HepG2 (cell line): ENCODE measurements around the gene C2orf49. TPM values are rescaled to one million over a fixed set of nuclear protein-coding genes. Genes with fewer than 3 reads are reported as not detected.

ENCODE experiments used
- ATAC-seq: fragments of 200-7000 bp; cut with Tn5 transposase; 3 replicates; pipeline ENCODE4 v1.9.1; 2020; ENCODE audit warnings: mild to moderate bottlenecking, moderate library complexity
- BruUV-seq: library from RNA; stranded (reverse); fragments of 400-500 nt; replicated peaks from 2 replicates; lab custom pipeline; 2021; lab: Mats Ljungman, UMichigan
- CTCF ChIA-PET: fragments of 300-600 bp; formaldehyde crosslinking; extraction: SDS; loops from one replicate; lab custom pipeline; 2021; ENCODE audit warnings: low total read pairs, inconsistent platforms, low intra/inter-chr PET ratio; lab: Yijun Ruan, JAX
- POLR2A ChIA-PET: fragments of 350-600 bp; sonication (Branson Sonifier 250); formaldehyde crosslinking; loops from one replicate; lab custom pipeline; 2020; ENCODE audit warnings: antibody characterized with exemption, inconsistent platforms; lab: Yijun Ruan, JAX
- DNase-seq: peaks from one replicate; pipeline ENCODE4 v3.0.0-alpha.2; 2015; ENCODE audit warnings: low spot score
- FAIRE-seq: peaks from 3 replicates; lab custom pipeline; 2011; peaks lifted over from hg19 to GRCh38; lab: Jason Lieb, UNC
- H2AFZ ChIP-seq: one replicate; pipeline ENCODE4 v1.6.1; 2011; ENCODE audit warnings: low read length, inconsistent platforms
- H3K27ac ChIP-seq: fragments of 300-600 bp; 3 replicates; pipeline ENCODE4 v1.8.0; 2011; ENCODE audit warnings: mixed run types, mild to moderate bottlenecking, mixed read lengths, low read length, inconsistent platforms; ENCODE audit not compliant: insufficient read depth; ENCODE audit errors: extremely low read length
- H3K27me3 ChIP-seq, 2 experiments: fragments of 200-600 bp in 1 of 2; 2 replicates in 1 of 2; 3 replicates in 1 of 2; pipeline versions ENCODE4 v1.6.0 to v1.8.0; 2011; ENCODE audit warnings: low read length in 2 of 2, mild to moderate bottlenecking in 2 of 2, moderate library complexity in 2 of 2, inconsistent platforms in 1 of 2; ENCODE audit not compliant: insufficient read depth in 2 of 2, control insufficient read depth in 1 of 2
- H3K36me3 ChIP-seq, 2 experiments: fragments of 200-600 bp in 1 of 2; replicated peaks in 1 of 2; 2 replicates in 1 of 2; 3 replicates in 1 of 2; pipeline versions ENCODE4 v1.5.1 to v1.8.0; 2011; ENCODE audit warnings: low read length in 2 of 2, inconsistent platforms in 1 of 2; ENCODE audit not compliant: insufficient read depth in 2 of 2, control insufficient read depth in 1 of 2
- H3K4me1 ChIP-seq: 2 replicates; pipeline ENCODE4 v1.5.1; 2012; ENCODE audit warnings: low read length, inconsistent platforms; ENCODE audit not compliant: insufficient read depth
- H3K4me2 ChIP-seq: 2 replicates; pipeline ENCODE4 v1.6.0; 2011; ENCODE audit warnings: low read depth, low read length, inconsistent platforms
- H3K4me3 ChIP-seq, 3 experiments: fragments of 200-600 bp in 1 of 3; sonication (generic), shearing (Covaris generic) in 1 of 3; replicated peaks in 1 of 3; 2 replicates each; pipeline ENCODE4 v1.5.1; 2011 to 2016; ENCODE audit warnings: low read length in 3 of 3, inconsistent platforms in 2 of 3, low read depth in 2 of 3, mild to moderate bottlenecking in 2 of 3, control low read depth in 1 of 3, mixed read lengths in 1 of 3; ENCODE audit not compliant: insufficient read depth in 1 of 3
- H3K79me2 ChIP-seq: one replicate; pipeline ENCODE4 v1.6.1; 2011; ENCODE audit warnings: low read length, inconsistent platforms; ENCODE audit not compliant: insufficient read depth
- H3K9ac ChIP-seq: 2 replicates; pipeline ENCODE4 v1.6.0; 2011; ENCODE audit warnings: mild to moderate bottlenecking, low read depth, low read length, inconsistent platforms; ENCODE audit not compliant: insufficient read depth
- H3K9me3 ChIP-seq: 2 replicates; pipeline ENCODE4 v1.5.1; 2012; ENCODE audit warnings: mild to moderate bottlenecking, low read length
- H4K20me1 ChIP-seq: 2 replicates; pipeline ENCODE4 v1.6.0; 2011; ENCODE audit warnings: inconsistent platforms, mild to moderate bottlenecking, low read length, moderate library complexity; ENCODE audit not compliant: insufficient read depth
- ETV5 ChIP-seq: IDR thresholded peaks from 2 replicates; pipeline ENCODE4 v1.6.1; 2018; ENCODE audit warnings: missing biosample characterization, missing genetic modification reagents, inconsistent platforms, borderline replicate concordance
- IRF2 ChIP-seq: IDR thresholded peaks from 2 replicates; pipeline ENCODE4 v1.6.1; 2018; ENCODE audit warnings: missing genetic modification reagents, missing compliant biosample characterization
- MEF2D ChIP-seq: sonication (generic); formaldehyde crosslinking; IDR thresholded peaks from 2 replicates; pipeline ENCODE4 v1.5.1; 2020; ENCODE audit warnings: mild to moderate bottlenecking, missing genetic modification reagents
- MZF1 ChIP-seq: sonication (generic); formaldehyde crosslinking; IDR thresholded peaks from 2 replicates; pipeline ENCODE4 v1.8.1; 2023; ENCODE audit warnings: mild to moderate bottlenecking, missing genetic modification reagents, borderline replicate concordance
- NFIC ChIP-seq: IDR thresholded peaks from 2 replicates; pipeline ENCODE4 v1.6.1; 2012; ENCODE audit warnings: mild to moderate bottlenecking, low read length, inconsistent platforms
- NFYB ChIP-seq: sonication (generic); formaldehyde crosslinking; IDR thresholded peaks from 2 replicates; pipeline ENCODE4 v1.4.0; 2020; ENCODE audit warnings: missing genetic modification reagents
- PCBP2 ChIP-seq: fragments of 200-400 bp; formaldehyde crosslinking; optimal IDR thresholded peaks from 2 replicates; pipeline ENCODE3; 2018; ENCODE audit warnings: low read length, low read depth; ENCODE audit not compliant: poor library complexity, severe bottlenecking
- SALL1 ChIP-seq: sonication (generic); formaldehyde crosslinking; IDR thresholded peaks from 2 replicates; pipeline ENCODE4 v1.8.0; 2022; ENCODE audit warnings: mild to moderate bottlenecking, missing genetic modification reagents
- SCMH1 ChIP-seq: sonication (generic); formaldehyde crosslinking; IDR thresholded peaks from 2 replicates; pipeline ENCODE4 v1.9.0; 2021; ENCODE audit warnings: missing genetic modification reagents, mild to moderate bottlenecking, borderline replicate concordance
- TBL1XR1 ChIP-seq: fragments of 150-350 bp; IDR thresholded peaks from 2 replicates; pipeline ENCODE4 v1.6.1; 2014; ENCODE audit warnings: borderline replicate concordance, low read length; ENCODE audit not compliant: partially characterized antibody
- U2AF1 ChIP-seq: fragments of 200-400 bp; formaldehyde crosslinking; optimal IDR thresholded peaks from 2 replicates; pipeline ENCODE3; 2017; ENCODE audit warnings: mild to moderate bottlenecking, low read depth, low read length
- ZMAT3 ChIP-seq: sonication (generic); formaldehyde crosslinking; conservative IDR thresholded peaks from 2 replicates; pipeline ENCODE4 v1.7.0; 2021; ENCODE audit warnings: missing genetic modification reagents
- ZNF264 ChIP-seq: sonication (generic); formaldehyde crosslinking; IDR thresholded peaks from 2 replicates; pipeline ENCODE4 v1.4.0; 2020; ENCODE audit warnings: missing genetic modification reagents
- ZNF629 ChIP-seq: sonication (generic); formaldehyde crosslinking; conservative IDR thresholded peaks from 2 replicates; pipeline ENCODE4 v1.5.0; 2020; ENCODE audit warnings: missing genetic modification reagents
- ZNF724P ChIP-seq: sonication (generic); formaldehyde crosslinking; IDR thresholded peaks from 2 replicates; pipeline ENCODE4 v1.8.0; 2022; ENCODE audit warnings: missing genetic modification reagents, borderline replicate concordance
- ZNF746 ChIP-seq: sonication (generic); formaldehyde crosslinking; IDR thresholded peaks from 2 replicates; pipeline ENCODE4 v1.8.0; 2022; ENCODE audit warnings: mild to moderate bottlenecking, missing genetic modification reagents
- ZNF766 ChIP-seq: sonication (generic); formaldehyde crosslinking; IDR thresholded peaks from 2 replicates; pipeline ENCODE4 v1.5.0; 2020; ENCODE audit warnings: missing genetic modification reagents, borderline replicate concordance
- WGBS: methylation state at CpG from one replicate; pipeline ENCODE4 v1.1.6; 2017; ENCODE audit warnings: low lambda C conversion rate; 5-methylcytosine and 5-hydroxymethylcytosine counted together
- in situ Hi-C: cut with HindIII; loops from 2 replicates; pipeline ENCODE4 v1.10.0; 2017; ENCODE audit warnings: low pct_unique_long_range_greater_than_20kb; ENCODE audit not compliant: extremely low pct_ligation_motif_present
- intact Hi-C: fragments of 100-400 bp; cut with micrococcal nuclease; formaldehyde crosslinking; loops from one replicate; pipeline ENCODE4 v1.10.0; 2022; ENCODE audit not compliant: unreplicated experiment
- polyA plus RNA-seq, 8 experiments: library from polyadenylated mRNA; depleted of rRNA in 3 of 8; stranded (reverse) in 7 of 8; unstranded in 1 of 8; fragments of >200 nt; fragmentation: Illumina TruSeq in 4 of 8; extraction: Trizol in 4 of 8; gene quantifications; 2 replicates each; pipeline versions ENCODE4 v1.2.1 to v1.2.3, GENCODE V29; 2011 to 2016; ENCODE audit warnings: low read depth in 4 of 8, missing spikeins in 1 of 8, mixed read lengths in 1 of 8; ENCODE audit not compliant: insufficient read depth in 1 of 8
- total RNA-seq, 5 experiments: library from RNA; depleted of rRNA; stranded (reverse); fragments of >200 nt; fragmentation: Illumina TruSeq; extraction: Trizol; gene quantifications; 2 replicates each; pipeline ENCODE4 v1.2.3, GENCODE V29; 2016; ENCODE audit warnings: low read depth in 1 of 5
- TF ChIP-seq, protein P1 (sequence below): sonication (generic); formaldehyde crosslinking; IDR thresholded peaks from 2 replicates; pipeline ENCODE4 v1.8.0; 2022; ENCODE audit warnings: missing genetic modification reagents, mild to moderate bottlenecking, inconsistent platforms, borderline replicate concordance

Gene C2orf49
- total and polyA plus RNA-seq, 2 of the 13 experiments (the other 11 are each of a cell fraction or from before 2014, with no cell fraction given): 24.7 to 28.8 TPM

DNA sequence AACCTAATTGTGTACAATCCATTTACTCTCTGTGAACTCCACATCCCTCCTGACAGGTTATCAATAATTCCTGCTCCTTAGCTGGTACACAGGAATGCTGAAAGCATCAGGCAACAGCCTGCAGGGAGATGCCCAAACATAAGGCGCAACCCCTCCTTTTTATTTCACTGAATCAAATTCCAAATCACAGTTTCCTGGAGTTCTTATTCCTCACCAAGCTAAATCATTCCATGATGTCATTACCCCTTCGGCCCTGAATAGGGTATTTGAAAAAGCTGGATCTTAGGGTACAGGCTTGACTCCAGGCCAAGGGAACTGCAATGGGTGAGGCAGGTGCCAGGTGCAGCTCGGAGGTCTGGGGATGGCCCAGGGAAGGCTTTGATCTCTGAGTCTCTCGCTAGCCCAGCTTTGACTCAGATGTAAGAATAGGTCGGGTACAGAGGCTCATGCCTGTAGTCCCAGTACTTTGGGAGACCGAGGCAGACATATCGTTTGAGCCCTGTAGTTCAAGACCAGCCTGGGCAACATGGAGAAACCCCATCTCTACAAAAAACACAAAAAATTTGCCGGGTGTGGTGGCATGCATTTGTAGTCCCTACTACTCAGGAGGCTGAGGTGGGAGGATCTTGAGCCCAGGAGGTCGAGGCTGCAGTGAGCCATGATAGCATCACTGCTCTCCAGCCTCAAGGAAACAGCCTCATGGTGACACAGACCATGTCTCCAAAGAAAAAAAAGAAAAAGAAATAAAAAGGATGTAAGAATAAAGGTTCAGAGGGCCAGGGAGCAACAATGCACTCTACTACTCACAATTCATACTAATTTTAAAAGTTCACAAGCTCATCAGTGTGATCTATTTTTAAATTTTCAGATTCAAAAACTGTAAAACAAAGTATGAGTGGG is 54.7 kb downstream of the C2orf49 start:
- no TSS peak for BruUV-seq
- ChIA-PET CTCF (no interaction called here), POLR2A (interaction anchor here (1.0 kb wide), 1 partner anchor 131 kb away, joined by 3 read pairs; no protein-coding TSS in a partner anchor)
- peaks cover 0 to 3% of the 10 kb centered on the region in 2 experiments; a peak in 3 of 5 replicates for H3K36me3 ChIP-seq
- H4K20me1 ChIP-seq: no peaks in the 10 kb centered on the region
- no peak for FAIRE-seq
- ATAC-seq: no peak
- H3K27me3 ChIP-seq: no peaks in the 10 kb centered on the region
- intact Hi-C loops: no loop called here
- H3K4me3 ChIP-seq: no peak overlapping the region
- H3K4me2 ChIP-seq: no peak overlapping the region
- in situ Hi-C loops: no loop called here
- H2AFZ ChIP-seq: no peak overlapping the region
- no peak for DNase-seq
- H3K9me3 ChIP-seq: no peaks in the 10 kb centered on the region
- peaks cover 25% of the 10 kb centered on the region for H3K79me2 ChIP-seq
- 83% methylated on average over 9 of the region's 9 CpGs for WGBS
- no peak overlapping the region for H3K9ac ChIP-seq
- H3K4me1 ChIP-seq: peaks cover 65% of the 10 kb centered on the region
- no peak overlapping the region for H3K27ac ChIP-seq
- TF ChIP-seq MEF2D (CRISPR knock-in tag): no peak
- TF ChIP-seq ZNF724P (CRISPR knock-in tag): no peak
- TF ChIP-seq ZNF629 (CRISPR knock-in tag): no peak
- no peak for TF ChIP-seq MZF1 (CRISPR knock-in tag)
- TF ChIP-seq TBL1XR1: no peak
- TF ChIP-seq NFIC: no peak
- no peak for TF ChIP-seq SCMH1 (CRISPR knock-in tag)
- TF ChIP-seq ZNF746 (CRISPR knock-in tag): no peak
- no peak for TF ChIP-seq ZMAT3 (CRISPR knock-in tag)
- no peak for TF ChIP-seq ETV5 (CRISPR knock-in tag)
- TF ChIP-seq, protein P1, sequence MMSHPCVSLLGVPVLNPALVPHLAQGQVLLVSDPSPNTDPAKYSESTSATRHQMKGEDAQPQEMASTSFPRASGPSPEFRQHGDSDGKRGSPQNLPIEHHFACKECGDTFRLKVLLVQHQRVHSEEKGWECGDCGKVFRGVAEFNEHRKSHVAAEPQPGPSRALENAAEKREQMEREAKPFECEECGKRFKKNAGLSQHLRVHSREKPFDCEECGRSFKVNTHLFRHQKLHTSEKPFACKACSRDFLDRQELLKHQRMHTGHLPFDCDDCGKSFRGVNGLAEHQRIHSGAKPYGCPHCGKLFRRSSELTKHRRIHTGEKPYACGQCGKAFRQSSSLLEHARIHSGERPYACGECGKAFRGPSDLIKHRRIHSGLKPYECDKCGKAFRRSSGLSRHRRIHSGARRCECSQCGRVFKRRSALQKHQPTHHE (CRISPR knock-in tag): no peak
- no peak for TF ChIP-seq U2AF1
- no peak for TF ChIP-seq ZNF264 (CRISPR knock-in tag)
- no peak for TF ChIP-seq SALL1 (CRISPR knock-in tag)
- no peak for TF ChIP-seq IRF2 (CRISPR knock-in tag)
- TF ChIP-seq PCBP2: no peak
- TF ChIP-seq ZNF766 (CRISPR knock-in tag): no peak
- no peak for TF ChIP-seq NFYB (CRISPR knock-in tag)
